H1 (cell line): ENCODE measurements around the gene B3GALT4.

Experiments used
- CEBPB ChIP-seq: IDR thresholded peaks from 2 replicates; pipeline ENCODE4 v1.6.1; 2012; ENCODE audit warnings: low read depth, low read length
- CTCF ChIP-seq, 3 experiments: IDR thresholded peaks; 1 replicate in 2 of 3; 2 replicates in 1 of 3; pipeline versions ENCODE4 v1.5.1 to v1.6.1; 2011; ENCODE audit warnings: low read length in 3 of 3, mild to moderate bottlenecking in 3 of 3, inconsistent platforms in 2 of 3, low read depth in 1 of 3, moderate library complexity in 1 of 3; ENCODE audit not compliant: insufficient read depth in 1 of 3; ENCODE audit errors: control extremely low read depth in 1 of 3
- EZH2 ChIP-seq: fragments of 200-600 bp; sonication (generic); IDR thresholded peaks from 2 replicates; pipeline ENCODE4 v1.7.1; 2012; ENCODE audit warnings: low read depth, mild to moderate bottlenecking, moderate library complexity, low read length, inconsistent platforms; ENCODE audit not compliant: severe bottlenecking
- KDM5A ChIP-seq: fragments of 200-600 bp; IDR thresholded peaks from 2 replicates; pipeline ENCODE4 v1.7.1; 2012; ENCODE audit warnings: mild to moderate bottlenecking, low read length, inconsistent platforms, mixed read lengths
- POLR2A ChIP-seq, 2 experiments: IDR thresholded peaks; 1 replicate in 1 of 2; 2 replicates in 1 of 2; pipeline ENCODE4 v1.6.1; 2011; ENCODE audit warnings: low read depth in 2 of 2, low read length in 2 of 2, mild to moderate bottlenecking in 2 of 2; ENCODE audit errors: control extremely low read depth in 1 of 2
- RAD21 ChIP-seq, 2 experiments: IDR thresholded peaks in 1 of 2; conservative IDR thresholded peaks in 1 of 2; 2 replicates each; pipeline ENCODE4 v1.6.1; 2011; ENCODE audit warnings: low read depth in 2 of 2, low read length in 2 of 2, improper control_type of control experiment in 1 of 2, inconsistent platforms in 1 of 2, mild to moderate bottlenecking in 1 of 2, moderate library complexity in 1 of 2
- RNF2 ChIP-seq: fragments of 200-900, 300-1000 bp; sonication (generic); IDR thresholded peaks from 2 replicates; pipeline ENCODE4 v1.7.1; 2016; ENCODE audit warnings: borderline replicate concordance, low read depth, mild to moderate bottlenecking, antibody characterized with exemption, low read length; ENCODE audit not compliant: poor library complexity, severe bottlenecking; ENCODE audit errors: missing control alignments
- SIN3A ChIP-seq, 2 experiments: IDR thresholded peaks in 1 of 2; conservative IDR thresholded peaks in 1 of 2; 2 replicates each; pipeline ENCODE4 v1.6.1; 2011 to 2012; ENCODE audit warnings: low read length in 2 of 2, improper control_type of control experiment in 1 of 2, low read depth in 1 of 2, mild to moderate bottlenecking in 1 of 2
- YY1 ChIP-seq: IDR thresholded peaks from 2 replicates; pipeline ENCODE4 v1.6.1; 2011; ENCODE audit warnings: low read depth, mild to moderate bottlenecking, low read length
- TF ChIP-seq, protein P1 (sequence below): IDR thresholded peaks from 2 replicates; pipeline ENCODE4 v1.6.1; 2011; ENCODE audit warnings: low read length, improper control_type of control experiment
- TF ChIP-seq, protein P2 (sequence below): IDR thresholded peaks from 2 replicates; pipeline ENCODE4 v1.6.1; 2011; ENCODE audit warnings: low read depth, mild to moderate bottlenecking, low read length; ENCODE audit not compliant: insufficient read depth

DNA sequence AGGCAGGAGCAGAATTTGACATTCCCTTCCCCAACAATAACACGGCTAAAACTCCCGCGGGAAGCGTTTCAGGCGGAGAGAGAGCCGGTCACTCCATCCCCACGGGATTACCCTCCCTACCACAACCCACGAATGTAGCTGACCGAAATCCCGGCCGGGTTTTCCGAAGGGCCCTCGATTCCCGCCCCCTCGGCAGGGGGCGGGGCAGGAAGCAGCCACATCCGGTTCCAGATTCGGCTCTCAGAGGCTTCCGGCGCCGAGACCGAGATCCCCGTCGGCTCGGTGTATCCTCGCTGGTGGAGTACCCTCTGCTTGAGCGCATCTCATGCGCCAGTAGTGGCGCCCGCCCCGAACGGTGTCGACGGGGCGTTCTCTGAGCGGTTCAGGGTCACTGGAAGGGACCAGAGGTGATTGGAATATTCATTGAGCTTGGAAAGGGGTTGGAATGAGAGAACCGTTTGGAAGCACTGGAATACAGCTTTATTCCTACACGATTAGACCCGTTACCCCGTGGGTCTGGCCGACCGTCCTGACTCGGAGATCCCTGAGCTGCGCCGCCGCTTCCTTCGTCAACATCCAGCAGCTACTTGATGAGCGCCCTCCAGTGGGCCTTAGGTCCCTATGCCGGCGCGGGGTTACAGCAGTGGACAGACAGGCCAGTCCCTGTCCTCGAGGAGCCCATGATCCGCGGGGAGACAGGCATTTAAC, 22.5 kb downstream of the B3GALT4 start:
- TF ChIP-seq CTCF (IDR thresholded peaks at IDR 0.05; ENCODE audit: control extremely low read depth in 1 of 3, insufficient read depth in 1 of 3, low read depth in 1 of 3, low read length in 3 of 3) (peak; percentile 73 to 86 (median 78)), EZH2 (no peak), RAD21 (IDR thresholded peaks at IDR 0.05 in 1 of 2, conservative IDR thresholded peaks at IDR 0.05 in 1 of 2; ENCODE audit: low read depth in 2 of 2, low read length in 2 of 2) (peak; percentile 32 to 56), YY1 (no peak; the same call in 1 of the 2 replicates), POLR2A (IDR thresholded peaks at IDR 0.05; ENCODE audit: control extremely low read depth in 1 of 2, low read depth in 2 of 2, low read length in 2 of 2) (0 out of 3 replicates have a peak, but pooled peaks of 1 of the 2 experiments have one; percentile 19), RNF2 (no peak), KDM5A (no peak), CEBPB (no peak), SIN3A (conservative IDR thresholded peaks at IDR 0.05 in 1 of 2, IDR thresholded peaks at IDR 0.05 in 1 of 2; ENCODE audit: low read depth in 1 of 2, low read length in 2 of 2) (peak in 1 of 2 experiments; percentile 90; a peak in 2 of 4 replicates)
- TF ChIP-seq, protein P1, sequence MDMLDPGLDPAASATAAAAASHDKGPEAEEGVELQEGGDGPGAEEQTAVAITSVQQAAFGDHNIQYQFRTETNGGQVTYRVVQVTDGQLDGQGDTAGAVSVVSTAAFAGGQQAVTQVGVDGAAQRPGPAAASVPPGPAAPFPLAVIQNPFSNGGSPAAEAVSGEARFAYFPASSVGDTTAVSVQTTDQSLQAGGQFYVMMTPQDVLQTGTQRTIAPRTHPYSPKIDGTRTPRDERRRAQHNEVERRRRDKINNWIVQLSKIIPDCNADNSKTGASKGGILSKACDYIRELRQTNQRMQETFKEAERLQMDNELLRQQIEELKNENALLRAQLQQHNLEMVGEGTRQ, result no peak
- TF ChIP-seq, protein P2, sequence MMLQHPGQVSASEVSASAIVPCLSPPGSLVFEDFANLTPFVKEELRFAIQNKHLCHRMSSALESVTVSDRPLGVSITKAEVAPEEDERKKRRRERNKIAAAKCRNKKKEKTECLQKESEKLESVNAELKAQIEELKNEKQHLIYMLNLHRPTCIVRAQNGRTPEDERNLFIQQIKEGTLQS, result no peak
